ENCODE results near the gene TFPI2. TPM values are rescaled to one million over a fixed set of nuclear protein-coding genes. Genes with fewer than 3 reads are reported as not detected.
"Not testable (repeated sequence)": the region's sequence is repeated elsewhere in the genome, so short reads cannot be mapped to it uniquely, and the experiment has no call there.

The TFPI2 gene
- total RNA-seq, 3 donors from 2014 or later (not counting 1 experiment from before 2014, with no cell fraction given): not detected

DNA sequence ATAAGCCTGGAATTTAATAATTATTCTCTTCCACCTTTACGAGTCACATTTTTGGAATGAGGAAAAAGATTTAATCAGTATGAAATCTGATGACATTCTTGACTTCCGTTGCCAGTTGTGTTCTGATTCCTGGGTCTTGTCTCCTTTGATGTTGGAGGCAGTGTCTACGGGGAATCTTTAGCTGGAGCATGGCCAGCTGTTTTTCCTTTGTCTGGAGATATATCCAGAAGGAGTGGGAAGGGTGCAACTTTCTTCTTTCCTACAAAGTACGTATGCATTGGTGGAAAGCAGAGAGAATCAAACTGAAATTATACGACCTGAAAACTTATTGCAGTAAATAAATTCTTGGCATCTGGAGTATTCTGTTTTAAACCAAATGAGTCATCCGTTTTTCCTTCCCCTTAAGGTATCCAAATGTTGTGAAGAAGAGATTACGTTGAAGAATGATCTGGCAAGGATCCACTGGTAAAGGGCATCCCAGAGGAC lies 24.1 kb upstream of the TFPI2 start:
- 95% methylated on average over 7 of the region's 7 CpGs for WGBS (ENCODE audit: insufficient coverage)
- intact Hi-C loops (cut with micrococcal nuclease): no loop called here
- Mint-ChIP-seq H3K36me3 (no peaks in the 10 kb centered on the region), H3K27me3 (ENCODE audit: low read depth in 2 of 2) (peaks cover 25 to 44% of the 10 kb centered on the region in 2 donors), H3K27ac (no peak overlapping the region), H3K4me1 (no peaks in the 10 kb centered on the region), H3K4me3 (no peak overlapping the region), H3K9me3 (no peaks in the 10 kb centered on the region)
- H3K27me3 ChIP-seq (ENCODE audit: control insufficient read depth, insufficient read depth, low read length): peaks cover 2% of the 10 kb centered on the region
- H3K27ac ChIP-seq (ENCODE audit: low read length): no peak overlapping the region
- H3K9me3 ChIP-seq (ENCODE audit: control insufficient read depth, insufficient read depth, low read length): no peaks in the 10 kb centered on the region
- H3K4me3 ChIP-seq (ENCODE audit: low read length): no peak overlapping the region
- TF ChIP-seq, protein P1, sequence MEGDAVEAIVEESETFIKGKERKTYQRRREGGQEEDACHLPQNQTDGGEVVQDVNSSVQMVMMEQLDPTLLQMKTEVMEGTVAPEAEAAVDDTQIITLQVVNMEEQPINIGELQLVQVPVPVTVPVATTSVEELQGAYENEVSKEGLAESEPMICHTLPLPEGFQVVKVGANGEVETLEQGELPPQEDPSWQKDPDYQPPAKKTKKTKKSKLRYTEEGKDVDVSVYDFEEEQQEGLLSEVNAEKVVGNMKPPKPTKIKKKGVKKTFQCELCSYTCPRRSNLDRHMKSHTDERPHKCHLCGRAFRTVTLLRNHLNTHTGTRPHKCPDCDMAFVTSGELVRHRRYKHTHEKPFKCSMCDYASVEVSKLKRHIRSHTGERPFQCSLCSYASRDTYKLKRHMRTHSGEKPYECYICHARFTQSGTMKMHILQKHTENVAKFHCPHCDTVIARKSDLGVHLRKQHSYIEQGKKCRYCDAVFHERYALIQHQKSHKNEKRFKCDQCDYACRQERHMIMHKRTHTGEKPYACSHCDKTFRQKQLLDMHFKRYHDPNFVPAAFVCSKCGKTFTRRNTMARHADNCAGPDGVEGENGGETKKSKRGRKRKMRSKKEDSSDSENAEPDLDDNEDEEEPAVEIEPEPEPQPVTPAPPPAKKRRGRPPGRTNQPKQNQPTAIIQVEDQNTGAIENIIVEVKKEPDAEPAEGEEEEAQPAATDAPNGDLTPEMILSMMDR (IDR thresholded peaks at IDR 0.05): no peak
- no peak for DNase-seq
- H3K36me3 ChIP-seq (ENCODE audit: control insufficient read depth, insufficient read depth, low read length): no peaks in the 10 kb centered on the region
- no peaks in the 10 kb centered on the region for H3K4me1 ChIP-seq (ENCODE audit: control insufficient read depth, insufficient read depth, low read length)
- no peak for ATAC-seq

DNA sequence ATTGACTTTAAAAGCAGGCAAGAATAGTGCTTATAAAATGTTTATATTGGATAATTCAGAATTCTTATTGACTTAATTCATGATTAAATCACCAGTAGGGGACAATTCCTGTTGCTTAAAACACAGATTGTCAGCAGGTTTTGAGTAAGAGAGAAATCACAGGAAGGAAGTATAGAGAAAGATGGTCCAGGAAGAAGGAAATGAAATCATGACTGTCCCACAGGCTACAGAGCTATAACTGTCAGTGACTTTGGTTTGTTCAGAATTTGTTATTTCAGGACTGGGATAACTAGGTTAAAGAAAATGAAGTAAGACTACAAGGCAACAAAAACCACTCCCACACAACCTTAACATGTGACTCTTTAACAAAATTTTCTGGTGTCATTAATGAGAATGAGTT lies 22.6 kb upstream of the TFPI2 start:
- Histone ChIP-seq H3K9me3 (ENCODE audit: control insufficient read depth, insufficient read depth, low read length) (no peaks in the 10 kb centered on the region), H3K27ac (ENCODE audit: low read length) (no peak overlapping the region), H3K36me3 (ENCODE audit: control insufficient read depth, insufficient read depth, low read length) (no peaks in the 10 kb centered on the region), H3K4me1 (ENCODE audit: control insufficient read depth, insufficient read depth, low read length) (no peaks in the 10 kb centered on the region), H3K27me3 (ENCODE audit: control insufficient read depth, insufficient read depth, low read length) (peaks cover 2% of the 10 kb centered on the region), H3K4me3 (ENCODE audit: low read length) (no peak overlapping the region)
- ATAC-seq (no peak), DNase-seq (no peak)
- Mint-ChIP-seq H3K9me3 (no peaks in the 10 kb centered on the region), H3K36me3 (no peaks in the 10 kb centered on the region), H3K4me1 (no peaks in the 10 kb centered on the region), H3K4me3 (no peak overlapping the region), H3K27me3 (ENCODE audit: low read depth in 2 of 2) (peaks cover 25 to 47% of the 10 kb centered on the region in 2 donors), H3K27ac (no peak overlapping the region)
- intact Hi-C loops (cut with micrococcal nuclease): no loop called here
- TF ChIP-seq, protein P1 (IDR thresholded peaks at IDR 0.05): no peak

- intact Hi-C loops (cut with micrococcal nuclease); H3K4me1 ChIP-seq (ENCODE audit: control insufficient read depth, insufficient read depth, low read length); H3K9me3 Mint-ChIP-seq; ATAC-seq; H3K36me3 Mint-ChIP-seq; H3K27ac ChIP-seq (ENCODE audit: low read length); H3K27me3 ChIP-seq (ENCODE audit: control insufficient read depth, insufficient read depth, low read length); H3K4me3 ChIP-seq (ENCODE audit: low read length); H3K27ac Mint-ChIP-seq; H3K4me1 Mint-ChIP-seq; H3K36me3 ChIP-seq (ENCODE audit: control insufficient read depth, insufficient read depth, low read length); H3K9me3 ChIP-seq (ENCODE audit: control insufficient read depth, insufficient read depth, low read length); DNase-seq; H3K4me3 Mint-ChIP-seq: not testable (repeated sequence)
- peaks cover 19 to 49% of the 10 kb centered on the region in 2 donors for H3K27me3 Mint-ChIP-seq (ENCODE audit: low read depth in 2 of 2)
These were observed 21.1 kb upstream of the TFPI2 start for GRCh38 chr7:93911661-93912060.

GRCh38 chr7:93911242-93911641 lies 20.7 kb upstream of the TFPI2 start:
- intact Hi-C loops (cut with micrococcal nuclease); H3K4me1 Mint-ChIP-seq: not testable (repeated sequence)
- no CpG with 5 or more reads among the region's 3 CpGs for WGBS (ENCODE audit: insufficient coverage)

More at GRCh38 chr7:93911242-93911641, 20.7 kb upstream of the TFPI2 start:
- not testable (repeated sequence) for H3K27me3 ChIP-seq (ENCODE audit: control insufficient read depth, insufficient read depth, low read length); H3K4me1 ChIP-seq (ENCODE audit: control insufficient read depth, insufficient read depth, low read length); DNase-seq; H3K36me3 ChIP-seq (ENCODE audit: control insufficient read depth, insufficient read depth, low read length); H3K36me3 Mint-ChIP-seq; H3K27ac Mint-ChIP-seq; H3K4me3 ChIP-seq (ENCODE audit: low read length); H3K4me3 Mint-ChIP-seq; ATAC-seq; H3K9me3 Mint-ChIP-seq; H3K9me3 ChIP-seq (ENCODE audit: control insufficient read depth, insufficient read depth, low read length); H3K27ac ChIP-seq (ENCODE audit: low read length)
- peaks cover 15 to 49% of the 10 kb centered on the region in 2 donors for H3K27me3 Mint-ChIP-seq (ENCODE audit: low read depth in 2 of 2)
